GM10847 (cell line): Measurements from ENCODE around the gene FXR2.
A peak's percentile ranks its signal among the peaks of the same experiment; 100 is the strongest.

Experiments used
- POLR2A ChIP-seq: IDR thresholded peaks from 2 replicates; pipeline ENCODE4 v1.6.1; 2011; ENCODE audit not compliant: insufficient read length; ENCODE audit errors: extremely low read depth

FXR2 gene

DNA sequence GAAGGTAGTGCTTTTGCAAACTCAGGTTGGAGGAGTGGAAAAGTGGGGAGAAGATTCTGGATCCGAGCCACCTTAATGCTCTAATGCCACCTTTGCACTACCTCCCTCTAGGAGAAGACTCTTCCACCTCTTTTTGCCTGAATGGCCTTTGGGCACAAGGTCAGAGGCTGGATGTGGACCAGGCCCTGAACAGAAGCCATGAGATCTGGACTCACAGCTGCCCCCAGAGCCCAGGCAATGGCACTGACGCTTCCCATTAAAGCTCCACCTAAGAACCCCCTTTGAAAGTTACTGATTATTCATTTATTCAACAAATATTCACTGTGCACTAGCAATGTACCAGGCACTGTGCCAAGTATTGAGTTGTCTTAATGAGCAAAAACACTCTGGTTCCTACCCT is 18.4 kb upstream of the FXR2 start:
- no peak for TF ChIP-seq POLR2A

DNA sequence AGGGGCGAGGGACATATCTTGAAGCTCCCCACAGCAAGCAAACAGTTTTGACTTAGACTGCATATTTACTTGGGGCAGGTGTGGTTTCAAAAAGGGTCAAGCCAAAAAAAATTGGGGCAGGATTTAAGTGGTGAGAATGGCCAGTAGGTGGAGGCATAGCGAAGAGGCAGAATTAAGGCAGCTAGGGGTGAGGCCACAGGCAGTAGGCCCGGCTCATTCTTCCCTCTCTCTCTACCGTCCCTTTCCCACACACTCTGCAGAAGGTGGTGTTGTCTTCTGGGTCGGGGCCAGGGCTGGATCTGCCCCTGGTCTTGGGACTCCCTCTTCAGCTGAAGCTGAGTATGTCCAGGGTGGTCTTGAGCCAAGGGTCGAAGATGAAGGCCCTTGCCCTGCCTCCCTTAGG is 17.8 kb upstream of the FXR2 start:
- no peak for TF ChIP-seq POLR2A

DNA sequence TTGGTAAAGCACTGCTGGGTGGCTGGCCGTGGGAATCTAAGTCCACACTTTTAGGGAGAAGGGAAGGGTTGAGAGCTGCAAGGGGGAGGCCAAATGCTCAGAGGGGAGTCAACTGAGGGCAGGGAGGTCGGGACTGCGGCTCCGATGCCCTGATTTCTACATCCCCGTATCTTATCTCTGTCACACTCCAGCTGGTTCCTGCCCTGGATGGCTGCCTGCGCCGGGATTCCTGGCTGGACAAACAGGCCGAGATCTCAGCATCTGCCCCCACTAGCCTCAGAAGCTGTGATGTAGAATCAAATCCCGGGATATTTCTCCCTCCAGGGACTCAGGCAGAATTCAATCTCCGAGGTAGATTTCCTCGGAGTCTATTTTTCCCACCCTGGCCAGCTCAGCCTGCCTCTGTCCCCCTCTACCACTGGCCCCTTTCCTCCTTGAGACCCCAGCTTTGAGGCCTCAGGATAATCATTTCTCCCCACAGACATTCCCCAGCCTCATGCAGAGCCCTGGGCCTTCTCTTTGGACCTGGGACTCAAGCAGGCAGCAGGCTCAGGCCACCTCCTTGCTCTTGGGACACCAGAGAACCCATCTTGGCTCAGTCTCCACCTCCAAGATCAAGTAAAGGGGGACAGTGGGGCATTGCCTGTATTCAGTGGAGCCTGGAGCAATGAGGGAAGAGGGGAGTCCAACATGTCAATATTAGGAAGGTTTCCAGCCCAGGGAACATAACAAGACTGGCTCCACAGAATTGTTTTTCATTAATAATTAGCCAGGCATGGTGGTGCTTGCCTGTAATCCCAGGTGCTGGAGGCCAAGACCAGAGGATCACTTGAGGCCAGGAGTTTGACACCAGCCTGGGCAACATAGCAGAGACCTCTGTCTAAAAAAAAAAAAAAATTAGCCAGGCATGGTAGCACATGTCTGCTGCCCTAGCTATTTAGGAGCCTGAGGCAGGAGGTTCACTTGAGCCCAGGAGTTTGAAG is 17.0 kb upstream of the FXR2 start:
- no peak for TF ChIP-seq POLR2A

DNA sequence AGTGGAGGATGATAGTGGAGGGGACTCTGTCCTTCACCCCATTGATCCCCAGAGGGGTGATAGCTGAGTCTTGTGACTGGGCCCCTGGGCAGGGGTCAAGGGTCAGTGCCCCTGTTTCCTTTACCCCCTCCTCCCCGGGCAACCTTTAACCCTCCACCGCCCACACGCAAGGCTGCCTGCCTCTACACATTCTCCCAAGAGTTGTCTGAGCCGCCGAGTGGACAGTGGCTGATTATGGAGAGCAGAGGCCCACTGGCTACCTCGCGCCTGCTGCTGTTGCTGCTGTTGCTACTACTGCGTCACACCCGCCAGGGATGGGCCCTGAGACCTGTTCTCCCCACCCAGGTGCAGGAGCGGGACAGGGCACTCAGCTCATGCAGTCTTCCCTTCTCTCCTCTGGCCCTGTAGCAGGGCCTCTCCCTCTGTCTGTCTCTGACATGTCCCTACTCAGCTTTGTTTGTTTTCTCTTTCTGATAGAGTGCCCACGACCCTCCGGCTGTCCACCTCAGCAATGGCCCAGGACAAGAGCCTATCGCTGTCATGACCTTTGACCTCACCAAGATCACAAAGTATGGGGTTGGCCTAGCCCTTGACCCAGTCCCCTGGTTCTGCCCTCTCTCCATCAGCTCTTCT is 15.4 kb upstream of the FXR2 start, which contains the start of gene SHBG:
TSS of gene SHBG (plus strand) at position 197 of the 633 bp plus-strand sequence. CDS start at position 235, 38 bp downstream.
- no peak for TF ChIP-seq POLR2A

DNA sequence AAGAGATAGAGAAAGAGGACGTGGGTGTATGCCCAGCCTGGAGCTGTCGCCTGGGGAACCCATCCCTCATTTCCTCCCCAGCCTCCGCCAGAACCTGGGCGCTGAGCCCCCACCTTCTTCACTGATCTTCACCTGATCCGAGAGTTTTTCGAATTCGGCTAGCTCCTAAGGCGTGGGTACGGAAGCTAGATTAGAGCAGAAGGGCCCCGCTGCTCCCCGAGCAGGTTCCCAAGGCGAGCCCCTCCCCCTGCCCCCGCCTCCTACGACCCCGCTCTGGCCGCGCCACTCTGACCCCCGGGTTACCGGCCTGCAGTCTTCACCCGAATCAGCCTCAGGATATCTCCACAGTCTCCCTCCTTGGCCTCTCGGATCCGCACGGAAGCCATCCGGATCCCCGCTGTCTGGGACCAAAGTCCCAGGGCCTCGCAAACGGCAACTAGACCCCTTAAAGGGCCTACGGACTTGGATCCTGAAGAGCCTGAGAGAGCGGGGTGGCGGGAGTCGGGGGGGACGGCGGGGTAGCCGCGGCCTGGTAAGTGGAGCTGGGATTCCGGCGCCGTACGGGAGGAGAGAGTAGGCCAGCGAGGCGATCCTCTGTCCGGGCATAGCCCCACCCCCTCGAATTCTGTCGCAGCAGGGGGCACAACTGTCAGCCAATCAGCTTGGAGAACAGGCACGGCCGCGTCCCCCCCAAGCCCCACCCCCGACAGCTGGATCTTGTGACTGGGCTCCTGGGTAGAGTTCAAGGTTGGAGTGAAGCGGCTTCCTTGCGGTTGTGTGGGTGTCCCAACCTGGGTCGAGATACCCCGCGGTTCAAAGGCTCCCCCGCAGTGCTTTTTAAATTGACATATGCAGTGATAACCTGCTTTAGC is 12.8 kb upstream of the FXR2 start, which contains the start of gene SAT2:
TSS of gene SAT2 (minus strand) at position 572 of the 872 bp plus-strand sequence. CDS start at position 386, 186 bp downstream.
- TF ChIP-seq POLR2A: peak; percentile 53

DNA sequence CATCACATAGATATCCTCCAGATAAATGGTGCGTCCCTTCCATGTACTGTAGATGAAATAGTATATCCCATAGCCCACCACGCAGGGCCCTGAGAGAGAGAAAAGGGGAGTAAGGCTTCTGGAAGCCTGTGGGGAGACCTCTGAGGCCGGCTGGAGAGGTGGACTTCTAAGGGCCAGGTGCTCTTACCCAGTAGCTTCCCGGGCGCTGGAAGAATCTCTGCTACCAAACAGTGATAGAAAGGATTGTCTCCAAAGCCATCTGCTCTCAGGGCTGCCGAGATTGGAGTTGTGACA is 12.2 kb upstream of the FXR2 start:
- no peak for TF ChIP-seq POLR2A

DNA sequence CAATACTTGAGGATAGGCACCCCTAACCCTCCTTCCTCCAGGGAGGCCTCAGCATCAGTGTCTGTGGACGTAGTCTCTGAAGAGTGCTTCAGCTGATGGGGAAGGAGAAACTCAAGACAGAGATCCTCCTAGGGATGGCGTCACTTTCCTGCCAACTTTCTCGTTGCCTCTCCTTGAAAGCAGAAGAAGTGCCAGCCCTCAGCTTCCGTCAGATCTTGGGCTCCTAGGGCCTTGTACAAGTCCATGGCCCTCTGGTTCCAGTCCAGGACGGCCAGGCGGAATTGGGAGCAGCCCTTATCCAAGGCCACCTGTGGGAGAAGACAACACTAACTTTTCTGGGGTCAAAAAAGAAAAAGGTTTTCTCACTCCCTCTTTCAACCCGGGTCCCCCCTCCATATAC is 11.6 kb upstream of the FXR2 start:
- TF ChIP-seq POLR2A: no peak

DNA sequence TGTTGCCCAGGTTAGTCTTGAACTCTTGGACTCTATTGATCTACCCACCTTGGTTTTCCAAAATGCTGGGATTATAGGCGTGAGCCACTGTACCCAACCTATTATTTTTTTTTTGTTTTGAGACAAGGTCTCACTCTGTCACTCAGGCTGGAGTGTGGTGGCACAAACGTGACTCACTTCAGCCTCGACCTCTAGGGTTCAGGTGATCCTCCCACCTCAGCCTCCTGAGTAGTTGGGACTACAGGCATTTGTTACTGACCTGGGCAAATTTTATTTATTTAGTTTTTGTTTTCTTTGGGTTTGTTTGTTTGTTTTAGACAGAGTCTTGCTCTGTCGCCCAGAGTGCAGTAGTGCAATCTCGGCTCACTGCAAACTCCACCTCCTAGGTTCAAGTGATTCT is 9.0 kb upstream of the FXR2 start:
- TF ChIP-seq POLR2A: no peak

DNA sequence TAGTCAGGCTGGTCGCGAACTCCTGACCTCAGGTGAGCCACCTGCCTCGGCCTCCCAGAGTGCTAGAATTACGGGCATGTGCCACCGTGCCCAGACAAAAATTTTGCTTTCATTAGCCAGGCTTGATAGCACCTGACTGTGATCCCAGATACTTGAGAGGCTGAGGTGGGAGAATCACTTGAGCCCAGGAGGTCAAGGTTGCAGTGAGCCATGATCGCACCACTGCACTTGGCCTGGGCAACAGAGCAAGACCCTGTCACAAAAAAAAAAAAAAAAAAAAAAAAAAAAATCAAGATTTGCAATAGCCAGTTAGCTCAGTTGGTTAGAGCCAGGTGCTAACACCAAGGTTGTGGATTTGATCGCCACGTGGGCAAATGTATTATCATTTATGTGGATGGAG is 6.1 kb upstream of the FXR2 start:
- no peak for TF ChIP-seq POLR2A

DNA sequence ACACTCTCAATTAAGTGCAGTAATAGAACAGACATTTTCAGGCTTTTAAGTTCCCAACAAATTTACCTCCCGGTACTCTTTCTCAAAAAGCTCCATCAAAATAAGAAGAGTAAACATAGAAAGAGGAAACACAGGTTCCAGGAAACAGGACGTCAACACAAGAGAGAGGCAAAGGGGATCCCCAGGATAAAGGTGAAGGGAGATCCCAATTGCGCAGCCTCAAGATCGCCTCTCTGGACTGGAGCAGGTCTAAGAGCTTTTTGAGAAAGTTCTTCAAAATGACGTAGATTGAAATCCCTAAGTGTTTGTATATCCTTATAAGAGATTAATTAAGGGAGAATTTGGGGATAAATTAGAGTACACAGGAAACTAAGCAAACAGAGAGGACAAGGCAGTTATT is 3.9 kb upstream of the FXR2 start:
- no peak for TF ChIP-seq POLR2A

DNA sequence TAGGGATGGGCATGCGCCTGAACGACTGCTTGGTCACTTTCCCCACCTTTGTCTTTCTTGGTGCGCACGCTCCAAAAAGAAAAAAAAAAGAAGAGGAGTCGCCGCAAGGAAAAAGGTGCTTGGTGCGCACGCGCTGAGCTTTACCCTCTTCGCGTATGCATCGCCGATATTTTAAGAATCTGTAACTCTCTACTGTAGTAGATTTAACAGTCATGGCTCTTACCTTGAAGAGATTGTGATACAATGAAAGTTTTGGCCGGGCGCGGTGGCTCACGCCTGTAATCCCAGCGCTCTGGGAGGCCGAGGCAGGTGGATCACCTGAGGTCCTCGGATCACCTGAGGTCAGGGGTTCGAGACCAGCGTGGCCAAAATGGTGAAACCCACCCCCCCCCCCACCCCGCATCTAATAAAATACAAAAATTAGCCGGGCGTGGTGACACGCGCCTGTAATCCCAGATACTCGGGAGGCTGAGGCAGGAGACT is 609 bp upstream of the FXR2 start:
- TF ChIP-seq POLR2A: peak; percentile 8

DNA sequence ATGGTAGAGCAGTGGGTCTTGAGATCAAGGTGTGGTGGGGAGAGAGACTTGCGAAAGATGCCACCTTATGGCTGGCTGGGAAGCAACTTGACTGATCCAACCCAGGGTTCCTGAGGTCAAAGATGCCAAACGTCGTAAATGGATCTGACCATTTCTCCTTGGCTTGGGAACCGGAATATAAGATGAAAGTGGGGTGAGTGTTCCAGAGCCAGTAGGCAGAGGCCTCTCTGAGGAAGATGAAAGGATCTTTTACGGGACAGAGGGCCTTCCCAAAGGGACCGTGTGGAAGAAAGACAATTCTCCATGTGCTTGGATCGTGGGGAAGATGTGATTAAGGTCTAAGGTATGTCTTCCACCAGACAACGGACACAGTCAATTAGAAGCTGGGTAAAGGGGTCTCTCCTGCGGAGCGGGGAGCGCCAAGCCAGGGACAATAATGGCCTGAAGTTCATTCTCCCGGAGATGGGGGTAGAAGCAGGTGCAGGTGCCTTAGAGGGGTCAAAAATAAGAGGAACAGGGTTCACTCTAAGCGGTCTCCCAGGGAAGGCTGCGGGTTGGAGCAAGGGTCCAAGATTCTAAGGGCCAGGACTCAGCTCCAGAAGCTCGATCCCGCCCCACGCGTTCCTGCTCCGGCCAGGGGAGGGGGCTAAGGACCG is 800 bp downstream of the FXR2 start:
- TF ChIP-seq POLR2A: no peak

DNA sequence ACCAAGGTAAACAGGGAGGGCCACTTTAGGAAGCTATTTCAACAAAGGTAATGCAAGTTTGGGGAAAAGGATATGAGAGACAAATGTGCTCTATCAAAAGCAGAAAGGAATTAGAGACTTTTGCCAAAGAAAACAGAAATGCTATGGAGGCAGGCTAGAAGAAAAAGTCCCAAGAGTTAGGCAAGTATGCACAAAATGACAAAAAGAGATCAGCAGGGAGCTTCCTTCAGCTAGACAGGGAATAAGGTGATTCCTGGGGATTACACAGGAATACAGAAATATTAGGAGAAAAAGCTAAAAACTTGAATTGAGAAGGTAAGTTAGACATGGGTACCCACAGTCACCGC is 2.4 kb downstream of the FXR2 start:
- TF ChIP-seq POLR2A: no peak

DNA sequence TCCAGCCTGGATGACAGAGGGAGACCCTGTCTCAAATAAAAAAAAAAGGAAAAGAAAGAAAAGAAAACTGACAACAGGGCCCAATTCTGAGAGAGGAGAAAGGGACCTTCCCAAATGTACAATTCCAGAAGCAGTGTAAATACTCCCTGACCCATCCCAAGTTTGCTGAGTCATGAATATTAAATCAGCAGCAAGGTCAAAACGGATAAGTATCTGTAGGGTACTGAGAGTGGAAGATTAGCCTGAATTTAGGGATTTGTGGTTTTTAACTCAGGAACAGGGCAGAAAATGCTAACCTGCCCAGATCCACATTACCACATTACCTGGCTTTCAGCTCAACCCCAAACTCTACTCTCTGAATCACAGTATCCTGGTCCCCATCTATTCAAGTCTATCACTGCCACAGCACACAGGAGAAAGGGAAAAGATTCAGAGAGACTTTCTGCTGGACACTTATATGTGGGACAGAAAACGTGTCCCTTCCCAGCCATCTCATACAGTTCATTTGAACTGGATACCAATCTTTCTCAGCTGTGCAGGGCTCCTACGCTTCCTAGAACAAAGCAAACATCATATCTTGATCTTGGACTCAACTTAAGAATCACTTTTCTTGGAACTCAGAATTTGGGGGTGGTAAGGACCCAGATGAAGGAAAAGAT is 2.9 kb downstream of the FXR2 start:
- no peak for TF ChIP-seq POLR2A
